Fibroblast of peridontal ligament (primary cell): Measurements from ENCODE around the gene LRRC25.
"Not testable (repeated sequence)": the region's sequence is repeated elsewhere in the genome, so short reads cannot be mapped to it uniquely, and the experiment has no call there.

Experiments
- DNase-seq: peaks from one replicate; pipeline ENCODE4 v3.0.0-alpha.2; 2010; ENCODE audit errors: extremely low read depth

The LRRC25 gene

GRCh38 chr19:18405754-18406153 is 8.3 kb upstream of the LRRC25 start:
- DNase-seq: not testable (repeated sequence)

GRCh38 chr19:18402455-18403248 is 5.2 kb upstream of the LRRC25 start:
- not testable (repeated sequence) for DNase-seq

GRCh38 chr19:18401580-18402112 is 4.2 kb upstream of the LRRC25 start:
- peak; percentile 80 for DNase-seq

GRCh38 chr19:18399008-18399407 is 1.6 kb upstream of the LRRC25 start:
- DNase-seq: peak; percentile 74

- no peak for DNase-seq
Measured at GRCh38 chr19:18396471-18397241, 766 bp downstream of the LRRC25 start.

- no peak for DNase-seq
Measured at GRCh38 chr19:18393836-18394235, 3.6 kb downstream of the LRRC25 start.

GRCh38 chr19:18392926-18393325 is 4.5 kb downstream of the LRRC25 start:
- DNase-seq: no peak

GRCh38 chr19:18392417-18392816 is 5.0 kb downstream of the LRRC25 start:
- no peak for DNase-seq

GRCh38 chr19:18391509-18392075 is 5.8 kb downstream of the LRRC25 start:
- DNase-seq: no peak

- no peak for DNase-seq
Measured at GRCh38 chr19:18390065-18390907, 7.1 kb downstream of the LRRC25 start.

GRCh38 chr19:18389726-18390064 is 7.7 kb downstream of the LRRC25 start:
- DNase-seq: no peak

GRCh38 chr19:18388960-18389725 is 8.3 kb downstream of the LRRC25 start:
- DNase-seq: no peak

GRCh38 chr19:18388100-18388959 is 9.1 kb downstream of the LRRC25 start:
- DNase-seq: no peak

- DNase-seq: peak; percentile 76
Measured at GRCh38 chr19:18386543-18387271, 10.7 kb downstream of the LRRC25 start.

- DNase-seq: peak; percentile 87
Measured at GRCh38 chr19:18385675-18386542, 11.5 kb downstream of the LRRC25 start, which contains the start of gene GDF15. Gene GDF15 (plus strand): TSS chr19:18386158. CDS start chr19:18386190, 32 bp downstream.

- no peak for DNase-seq
Measured at GRCh38 chr19:18385359-18385674, 12.1 kb downstream of the LRRC25 start.

- DNase-seq: no peak
Measured at GRCh38 chr19:18384775-18385174, 12.6 kb downstream of the LRRC25 start.

- not testable (repeated sequence) for DNase-seq
Measured at GRCh38 chr19:18383622-18384021, 13.8 kb downstream of the LRRC25 start.
